Measurements from ENCODE around the gene ENTPD7.
"Not testable (repeated sequence)": the region's sequence is repeated elsewhere in the genome, so short reads cannot be mapped to it uniquely, and the experiment has no call there.

DNA sequence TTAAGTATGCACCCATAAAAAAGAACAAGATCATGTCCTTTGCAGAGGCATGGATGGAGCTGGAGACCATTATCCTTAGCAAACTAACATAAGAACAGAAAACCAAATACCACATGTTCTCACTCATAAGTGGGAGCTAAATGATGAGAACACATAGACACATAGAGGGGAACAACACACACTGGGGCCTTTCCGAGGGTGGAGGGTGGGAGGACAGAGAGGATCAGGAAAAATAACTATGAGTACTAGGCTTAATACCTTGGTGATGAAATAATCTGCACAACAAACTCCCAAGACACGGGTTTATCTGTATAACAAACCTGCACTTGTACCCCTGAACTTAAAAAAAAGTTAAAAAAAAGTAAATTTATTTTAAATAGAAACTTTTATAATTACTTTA is 86.9 kb downstream of the ENTPD7 start:
- TF ChIP-seq, protein P1, sequence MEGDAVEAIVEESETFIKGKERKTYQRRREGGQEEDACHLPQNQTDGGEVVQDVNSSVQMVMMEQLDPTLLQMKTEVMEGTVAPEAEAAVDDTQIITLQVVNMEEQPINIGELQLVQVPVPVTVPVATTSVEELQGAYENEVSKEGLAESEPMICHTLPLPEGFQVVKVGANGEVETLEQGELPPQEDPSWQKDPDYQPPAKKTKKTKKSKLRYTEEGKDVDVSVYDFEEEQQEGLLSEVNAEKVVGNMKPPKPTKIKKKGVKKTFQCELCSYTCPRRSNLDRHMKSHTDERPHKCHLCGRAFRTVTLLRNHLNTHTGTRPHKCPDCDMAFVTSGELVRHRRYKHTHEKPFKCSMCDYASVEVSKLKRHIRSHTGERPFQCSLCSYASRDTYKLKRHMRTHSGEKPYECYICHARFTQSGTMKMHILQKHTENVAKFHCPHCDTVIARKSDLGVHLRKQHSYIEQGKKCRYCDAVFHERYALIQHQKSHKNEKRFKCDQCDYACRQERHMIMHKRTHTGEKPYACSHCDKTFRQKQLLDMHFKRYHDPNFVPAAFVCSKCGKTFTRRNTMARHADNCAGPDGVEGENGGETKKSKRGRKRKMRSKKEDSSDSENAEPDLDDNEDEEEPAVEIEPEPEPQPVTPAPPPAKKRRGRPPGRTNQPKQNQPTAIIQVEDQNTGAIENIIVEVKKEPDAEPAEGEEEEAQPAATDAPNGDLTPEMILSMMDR (IDR thresholded peaks at IDR 0.05), result not testable (repeated sequence)
- TF ChIP-seq ZNF671 (CRISPR knock-in tag; IDR thresholded peaks at IDR 0.05); ATF1 (CRISPR knock-in tag; IDR thresholded peaks at IDR 0.05); CREM (CRISPR knock-in tag; IDR thresholded peaks at IDR 0.05); TP53 (CRISPR knock-in tag; IDR thresholded peaks at IDR 0.05); FOXJ3 (CRISPR knock-in tag; IDR thresholded peaks at IDR 0.05; ENCODE audit: borderline replicate concordance); SMAD3 (CRISPR knock-in tag; IDR thresholded peaks at IDR 0.05; ENCODE audit: borderline replicate concordance): not testable (repeated sequence)
- TF ChIP-seq, protein P2, sequence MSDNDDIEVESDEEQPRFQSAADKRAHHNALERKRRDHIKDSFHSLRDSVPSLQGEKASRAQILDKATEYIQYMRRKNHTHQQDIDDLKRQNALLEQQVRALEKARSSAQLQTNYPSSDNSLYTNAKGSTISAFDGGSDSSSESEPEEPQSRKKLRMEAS (CRISPR knock-in tag; IDR thresholded peaks at IDR 0.05), result not testable (repeated sequence)
- TF ChIP-seq, protein P3, sequence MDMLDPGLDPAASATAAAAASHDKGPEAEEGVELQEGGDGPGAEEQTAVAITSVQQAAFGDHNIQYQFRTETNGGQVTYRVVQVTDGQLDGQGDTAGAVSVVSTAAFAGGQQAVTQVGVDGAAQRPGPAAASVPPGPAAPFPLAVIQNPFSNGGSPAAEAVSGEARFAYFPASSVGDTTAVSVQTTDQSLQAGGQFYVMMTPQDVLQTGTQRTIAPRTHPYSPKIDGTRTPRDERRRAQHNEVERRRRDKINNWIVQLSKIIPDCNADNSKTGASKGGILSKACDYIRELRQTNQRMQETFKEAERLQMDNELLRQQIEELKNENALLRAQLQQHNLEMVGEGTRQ (CRISPR knock-in tag; IDR thresholded peaks at IDR 0.05), result not testable (repeated sequence)
